OCI-LY7 (cell line): ENCODE results near the gene AGAP9.

Experiments
- CTCF ChIP-seq: fragments of 200-600 bp; sonication (generic); conservative IDR thresholded peaks from 2 replicates; pipeline ENCODE4 v1.5.1; 2014; ENCODE audit warnings: mild to moderate bottlenecking, antibody characterized with exemption, low read length, moderate library complexity, mixed read lengths
- EZH2phosphoT487 ChIP-seq: fragments of 200-600 bp; sonication (generic); IDR thresholded peaks from 2 replicates; pipeline ENCODE4 v1.6.1; 2018; ENCODE audit warnings: low read depth, borderline replicate concordance, mild to moderate bottlenecking, mixed run types, antibody characterized with exemption, low read length, moderate library complexity, mixed read lengths

GRCh38 chr10:47451998-47452494 is 71.4 kb downstream of the AGAP9 start:
- TF ChIP-seq CTCF (no peak), EZH2phosphoT487 (no peak)
